Iris pigment epithelial cell (primary cell): ENCODE measurements around the gene AHI1.
"Not testable (repeated sequence)": the region's sequence is repeated elsewhere in the genome, so short reads cannot be mapped to it uniquely, and the experiment has no call there.

Experiments
- DNase-seq: peaks from one replicate; pipeline ENCODE4 v3.0.0-alpha.2; 2011; ENCODE audit warnings: low read depth

Gene AHI1

GRCh38 chr6:135261872-135262725 is 235.4 kb downstream of the AHI1 start:
- no peak for DNase-seq

GRCh38 chr6:135260612-135261011 is 236.9 kb downstream of the AHI1 start:
- DNase-seq: no peak

- DNase-seq: no peak
These were observed 238.6 kb downstream of the AHI1 start for GRCh38 chr6:135258970-135259369.

- no peak for DNase-seq
These were observed 239.7 kb downstream of the AHI1 start for GRCh38 chr6:135257631-135258405.

- no peak for DNase-seq
These were observed 240.7 kb downstream of the AHI1 start for GRCh38 chr6:135256866-135257265.

- DNase-seq: no peak
These were observed 243.1 kb downstream of the AHI1 start for GRCh38 chr6:135254471-135254870.

GRCh38 chr6:135251498-135252441 is 245.8 kb downstream of the AHI1 start:
- DNase-seq: peak; percentile 62

- DNase-seq: no peak
These were observed 246.6 kb downstream of the AHI1 start for GRCh38 chr6:135250751-135251497.

GRCh38 chr6:135250234-135250633 is 247.3 kb downstream of the AHI1 start:
- no peak for DNase-seq

- not testable (repeated sequence) for DNase-seq
These were observed 251.0 kb downstream of the AHI1 start for GRCh38 chr6:135246412-135247012.

GRCh38 chr6:135244805-135245204 is 252.7 kb downstream of the AHI1 start:
- no peak for DNase-seq

GRCh38 chr6:135243871-135244796 is 253.4 kb downstream of the AHI1 start:
- DNase-seq: no peak

- no peak for DNase-seq
These were observed 256.8 kb downstream of the AHI1 start for GRCh38 chr6:135240711-135241110.

- no peak for DNase-seq
These were observed 260.8 kb downstream of the AHI1 start for GRCh38 chr6:135236732-135237131.

- DNase-seq: no peak
These were observed 261.2 kb downstream of the AHI1 start for GRCh38 chr6:135236319-135236718.

GRCh38 chr6:135235716-135236115 is 261.8 kb downstream of the AHI1 start:
- DNase-seq: no peak

GRCh38 chr6:135234492-135234780 is 263.1 kb downstream of the AHI1 start:
- DNase-seq: no peak

GRCh38 chr6:135233686-135234491 is 263.7 kb downstream of the AHI1 start:
- no peak for DNase-seq
